ENCODE results near the gene ASB6.

- TF ChIP-seq CTCF (IDR thresholded peaks at IDR 0.05) (no peak), POLR2A (IDR thresholded peaks at IDR 0.05) (no peak)
These were observed 34.3 kb upstream of the ASB6 start for GRCh38 chr9:129676287-129676686.

Data from body of pancreas (tissue), 4 donors.